PFSK-1 (cell line): ENCODE measurements around the gene PHETA1.

ENCODE experiments used
- FOXP2 ChIP-seq: optimal IDR thresholded peaks from 2 replicates; pipeline ENCODE3; 2011; ENCODE audit warnings: borderline replicate concordance, control low read depth, inconsistent platforms; ENCODE audit not compliant: insufficient read depth; ENCODE audit errors: extremely low read length, extremely low read depth
- POLR2AphosphoS5 ChIP-seq: IDR thresholded peaks from 2 replicates; pipeline ENCODE4 v1.6.1; 2012; ENCODE audit warnings: low read depth, mild to moderate bottlenecking, control low read depth, low read length, moderate library complexity
- REST ChIP-seq, 2 experiments: IDR thresholded peaks; 2 replicates each; pipeline versions ENCODE4 v1.6.1 to v1.8.0; 2011 to 2012; ENCODE audit warnings: low read depth in 2 of 2, low read length in 2 of 2, control low read depth in 1 of 2, inconsistent platforms in 1 of 2, mild to moderate bottlenecking in 1 of 2, moderate library complexity in 1 of 2; ENCODE audit not compliant: insufficient read depth in 1 of 2
- SIN3A ChIP-seq: IDR thresholded peaks from 2 replicates; pipeline ENCODE4 v1.6.1; 2012; ENCODE audit warnings: mild to moderate bottlenecking, low read length, moderate library complexity, borderline replicate concordance; ENCODE audit not compliant: insufficient read depth
- TAF1 ChIP-seq: IDR thresholded peaks from 2 replicates; pipeline ENCODE4 v1.6.1; 2012; ENCODE audit warnings: low read length, control low read depth, borderline replicate concordance; ENCODE audit not compliant: insufficient read depth

The PHETA1 gene

DNA sequence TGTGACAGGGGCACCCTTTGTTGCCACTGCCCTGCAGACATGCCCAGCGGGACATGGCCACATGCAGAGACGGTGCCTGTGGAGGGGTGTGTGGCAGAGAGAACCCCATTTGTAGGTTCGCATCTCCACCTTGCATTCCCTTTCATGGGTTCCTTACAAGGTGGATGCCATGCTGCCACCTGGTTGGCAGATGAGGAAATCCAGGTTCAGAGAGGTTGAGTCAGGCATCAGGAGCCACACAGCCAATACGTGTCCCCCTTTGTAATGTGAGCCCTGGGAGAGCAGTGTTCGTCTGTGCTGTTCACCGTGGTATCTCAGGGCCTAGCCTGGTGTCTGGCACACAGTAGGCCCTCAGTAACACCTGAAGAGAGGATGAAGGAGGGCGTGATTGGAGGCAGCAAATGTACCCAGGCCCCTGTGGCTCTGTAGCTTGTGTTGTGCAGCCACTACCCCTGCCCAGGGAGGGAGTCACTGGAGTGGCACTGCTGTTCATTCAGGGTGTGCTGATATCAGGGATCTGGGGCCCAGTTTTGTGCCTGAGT is 45.9 kb upstream of the PHETA1 start:
- TF ChIP-seq TAF1 (no peak), FOXP2 (no peak), POLR2AphosphoS5 (no peak), SIN3A (no peak), REST (IDR thresholded peaks at IDR 0.05; ENCODE audit: insufficient read depth in 1 of 2, low read depth in 2 of 2, low read length in 2 of 2) (no peak)

DNA sequence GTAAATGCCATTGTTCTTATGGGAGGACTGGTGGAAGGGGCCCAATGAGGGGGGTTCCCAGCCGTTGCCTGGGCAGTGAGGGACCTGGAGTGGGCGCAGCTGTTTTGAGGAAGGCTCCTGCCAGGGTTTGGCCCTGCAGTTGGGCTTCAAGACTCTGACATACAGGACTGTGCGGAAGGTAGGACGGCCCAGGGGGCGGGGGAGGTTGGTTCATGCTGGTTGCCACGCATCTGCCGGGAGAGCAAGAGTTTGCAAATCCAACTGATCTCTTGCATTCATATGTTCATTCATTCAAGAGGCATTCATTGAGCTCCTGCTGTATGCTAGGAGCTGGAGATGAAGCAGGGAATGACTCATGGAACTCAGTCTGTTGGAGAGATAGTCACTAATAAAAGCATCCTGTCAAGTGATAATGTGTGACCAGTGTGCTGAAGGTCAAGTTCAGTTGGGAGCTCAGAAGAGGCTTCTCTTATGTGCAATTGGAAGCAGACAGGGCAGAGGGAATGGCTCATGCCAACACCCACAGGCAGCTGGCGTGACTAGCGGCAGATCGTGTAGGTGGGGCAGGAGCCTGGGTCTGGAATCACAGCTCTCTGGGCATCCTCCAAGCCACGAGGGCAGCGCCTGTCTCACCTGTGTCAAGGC is 44.7 kb upstream of the PHETA1 start:
- TF ChIP-seq REST (IDR thresholded peaks at IDR 0.05; ENCODE audit: insufficient read depth in 1 of 2, low read depth in 2 of 2, low read length in 2 of 2) (no peak), POLR2AphosphoS5 (no peak)

- TF ChIP-seq REST (IDR thresholded peaks at IDR 0.05; ENCODE audit: insufficient read depth in 1 of 2, low read depth in 2 of 2, low read length in 2 of 2) (no peak), SIN3A (no peak), POLR2AphosphoS5 (no peak), FOXP2 (no peak), TAF1 (no peak)
Observed at GRCh38 chr12:111412830-111413441, 44.0 kb upstream of the PHETA1 start.

- TF ChIP-seq TAF1 (no peak), REST (IDR thresholded peaks at IDR 0.05; ENCODE audit: insufficient read depth in 1 of 2, low read depth in 2 of 2, low read length in 2 of 2) (no peak), SIN3A (no peak), FOXP2 (no peak), POLR2AphosphoS5 (no peak)
Observed at GRCh38 chr12:111412007-111412829, 43.3 kb upstream of the PHETA1 start.
